PC-3 (cell line): ENCODE measurements around the gene PLOD1. TPM values are rescaled to one million over a fixed set of nuclear protein-coding genes. Genes with fewer than 3 reads are reported as not detected.
"Not testable (repeated sequence)": the region's sequence is repeated elsewhere in the genome, so short reads cannot be mapped to it uniquely, and the experiment has no call there.

Experiments used
- ATAC-seq: fragments of 200-7000 bp; cut with Tn5 transposase; 2 replicates; pipeline ENCODE4 v1.9.1; 2020; ENCODE audit warnings: mild to moderate bottlenecking, moderate library complexity
- BruUV-seq: library from RNA; stranded (reverse); fragments of 400-500 nt; replicated peaks from 2 replicates; lab custom pipeline; 2021; lab: Mats Ljungman, UMichigan
- CTCF ChIA-PET: fragments of 300-600 bp; sonication (Branson Sonifier 250); formaldehyde crosslinking; loops from one replicate; lab custom pipeline; 2022; ENCODE audit warnings: antibody characterized with exemption; lab: Charles Lee
- POLR2A ChIA-PET: fragments of 300-600 bp; sonication (Branson Sonifier 250); formaldehyde crosslinking; loops from one replicate; lab custom pipeline; 2022; ENCODE audit warnings: antibody characterized with exemption; ENCODE audit not compliant: unreplicated experiment; lab: Charles Lee
- DNase-seq: peaks from one replicate; pipeline ENCODE4 v3.0.0-alpha.2; 2015
- H2AFZ ChIP-seq: fragments of 300-600 bp; sonication (generic); 2 replicates; pipeline ENCODE4 v1.6.0; 2016; ENCODE audit warnings: antibody characterized with exemption, low read length
- H3F3A ChIP-seq: fragments of 300-600 bp; sonication (generic); one replicate; pipeline ENCODE4 v1.6.0; 2017; ENCODE audit warnings: antibody characterized with exemption, low read length, control low read depth, mild to moderate bottlenecking; ENCODE audit not compliant: unreplicated experiment
- H3K27ac ChIP-seq: fragments of 300-600 bp; sonication (generic); 2 replicates; pipeline ENCODE4 v1.5.1; 2016; ENCODE audit warnings: mild to moderate bottlenecking, low read length
- H3K27me3 ChIP-seq: fragments of 300-600 bp; sonication (generic); 2 replicates; pipeline ENCODE4 v1.6.1; 2016; ENCODE audit warnings: low read length, mixed read lengths
- H3K36me3 ChIP-seq: fragments of 300-600 bp; sonication (generic); 2 replicates; pipeline ENCODE4 v1.6.1; 2016; ENCODE audit warnings: low read depth, mixed run types, low read length, mixed read lengths
- H3K4me1 ChIP-seq: fragments of 300-600 bp; sonication (generic); 2 replicates; pipeline ENCODE4 v1.5.1; 2016; ENCODE audit warnings: low read length; ENCODE audit not compliant: insufficient read depth
- H3K4me2 ChIP-seq: fragments of 300-600 bp; sonication (generic); 2 replicates; pipeline ENCODE4 v1.6.0; 2016; ENCODE audit warnings: low read length
- H3K4me3 ChIP-seq: fragments of 300-600 bp; sonication (generic); 2 replicates; pipeline ENCODE4 v1.5.1; 2016; ENCODE audit warnings: mild to moderate bottlenecking, low read length, mixed read lengths
- H3K79me2 ChIP-seq: fragments of 300-600 bp; sonication (generic); 2 replicates; pipeline ENCODE4 v1.6.1; 2017; ENCODE audit warnings: low read length, mixed read lengths
- H3K9ac ChIP-seq: fragments of 300-600 bp; sonication (generic); 2 replicates; pipeline ENCODE4 v1.6.0; 2016; ENCODE audit warnings: mild to moderate bottlenecking, low read length
- H3K9me2 ChIP-seq: fragments of 300-600 bp; sonication (generic); replicated peaks from 2 replicates; pipeline ENCODE4 v1.6.1; 2016; ENCODE audit warnings: mixed run types, low read length, mixed read lengths
- H3K9me3 ChIP-seq: fragments of 300-600 bp; sonication (generic); 2 replicates; pipeline ENCODE4 v1.6.1; 2016; ENCODE audit warnings: low read length, mixed read lengths
- H4K20me1 ChIP-seq: fragments of 300-600 bp; sonication (generic); 2 replicates; pipeline ENCODE4 v1.6.1; 2016; ENCODE audit warnings: low read length, mixed read lengths
- CTCF ChIP-seq: fragments of 300-600 bp; sonication (generic); conservative IDR thresholded peaks from 2 replicates; pipeline ENCODE4 v1.5.1; 2017; ENCODE audit warnings: antibody characterized with exemption, low read depth, mild to moderate bottlenecking, low read length
- EZH2 ChIP-seq: fragments of 300-600 bp; sonication (generic); IDR thresholded peaks from one replicate; pipeline ENCODE4 v1.6.1; 2017; ENCODE audit warnings: antibody characterized with exemption, mild to moderate bottlenecking, low read length; ENCODE audit not compliant: unreplicated experiment
- EZH2phosphoT487 ChIP-seq: fragments of 300-600 bp; sonication (generic); IDR thresholded peaks from 2 replicates; pipeline ENCODE4 v1.6.1; 2018; ENCODE audit warnings: mild to moderate bottlenecking, antibody characterized with exemption, low read length, borderline replicate concordance
- intact Hi-C: fragments of 100-400 bp; cut with micrococcal nuclease; formaldehyde crosslinking; loops from 2 replicates; pipeline ENCODE4 v1.9.0; 2023
- total RNA-seq: library from RNA; depleted of rRNA; stranded (reverse); fragments of >200 nt; gene quantifications from 2 replicates; pipeline ENCODE4 v1.2.3, GENCODE V29; 2014

Gene PLOD1
- total RNA-seq, 1 experiment from 2014 or later = 179 TPM

GRCh38 chr1:11903210-11903609 lies 31.3 kb upstream of the PLOD1 start:
- TF ChIP-seq EZH2 (no peak), EZH2phosphoT487 (no peak), CTCF (no peak)
- POLR2A ChIA-PET = no interaction called here
- H3K9me3 ChIP-seq = no peaks in the 10 kb centered on the region

GRCh38 chr1:11904156-11904555 lies 30.4 kb upstream of the PLOD1 start:
- H3K4me1 ChIP-seq, POLR2A ChIA-PET: not testable (repeated sequence)

More at GRCh38 chr1:11903210-11903609, 31.3 kb upstream of the PLOD1 start:
- no peak overlapping the region for H3K9ac ChIP-seq
- 0 out of 2 replicates have a peak, but pooled peaks cover 9% of the 10 kb centered on the region for H3K27me3 ChIP-seq
- no peaks in the 10 kb centered on the region for H3K9me2 ChIP-seq
- no peak overlapping the region for H3K27ac ChIP-seq
- CTCF ChIA-PET = no interaction called here
- BruUV-seq = no TSS peak
- no peak overlapping the region for H3K4me3 ChIP-seq
- peaks cover 7% of the 10 kb centered on the region; the same call in 1 of the 2 replicates for H3K4me1 ChIP-seq
- DNase-seq (no peak), ATAC-seq (no peak)
- no peak overlapping the region for H3K4me2 ChIP-seq
- H3K36me3 ChIP-seq = no peaks in the 10 kb centered on the region
- H2AFZ ChIP-seq = no peak overlapping the region
- H3K79me2 ChIP-seq = no peaks in the 10 kb centered on the region
- intact Hi-C loops = no loop called here
- no peaks in the 10 kb centered on the region for H3F3A ChIP-seq
- H4K20me1 ChIP-seq = no peaks in the 10 kb centered on the region

DNA sequence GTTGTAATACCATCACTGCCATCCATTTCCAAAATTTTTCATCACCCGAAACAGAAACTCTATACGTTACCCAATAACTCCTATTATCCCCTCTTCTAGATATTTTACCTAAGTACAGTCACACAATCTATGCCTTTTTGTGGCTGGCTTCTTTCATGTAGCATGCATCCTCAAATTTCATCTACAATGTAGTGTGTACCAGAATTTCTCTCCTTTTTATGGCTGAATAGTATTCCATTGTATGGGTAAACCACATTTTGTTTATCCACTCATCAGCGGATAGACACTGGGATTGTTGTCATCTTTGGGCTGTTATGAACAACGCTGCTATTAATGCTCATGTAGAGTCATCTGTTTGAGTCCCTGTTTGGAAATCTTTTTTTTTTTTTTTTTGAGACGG lies 29.5 kb upstream of the PLOD1 start:
- Histone ChIP-seq H3K27me3 (no peaks in the 10 kb centered on the region), H3K9me3 (no peaks in the 10 kb centered on the region), H3K4me3 (no peak overlapping the region), H2AFZ (no peak overlapping the region), H3K36me3 (no peaks in the 10 kb centered on the region), H3K9me2 (no peaks in the 10 kb centered on the region), H3K4me2 (no peak overlapping the region), H3K9ac (no peak overlapping the region), H3K79me2 (no peaks in the 10 kb centered on the region), H3K27ac (no peak overlapping the region), H4K20me1 (no peaks in the 10 kb centered on the region), H3K4me1 (peaks cover 8% of the 10 kb centered on the region), H3F3A (no peaks in the 10 kb centered on the region)
- ATAC-seq (no peak), DNase-seq (no peak)
- POLR2A ChIA-PET = no interaction called here
- BruUV-seq = no TSS peak
- intact Hi-C loops = loop anchor here (5.0 kb wide), 1 partner anchor 77 kb away; the partner anchor contains the start of gene MFN2
- CTCF ChIA-PET = no interaction called here
- TF ChIP-seq EZH2phosphoT487 (no peak), CTCF (no peak), EZH2 (no peak)

More at GRCh38 chr1:11904156-11904555, 30.4 kb upstream of the PLOD1 start:
- H3K27me3 ChIP-seq, intact Hi-C loops, CTCF ChIA-PET, ATAC-seq, H3K4me3 ChIP-seq, H3K27ac ChIP-seq, H4K20me1 ChIP-seq, H3F3A ChIP-seq, H3K79me2 ChIP-seq, H3K9me2 ChIP-seq, H3K9ac ChIP-seq, DNase-seq, H3K9me3 ChIP-seq, H3K36me3 ChIP-seq, BruUV-seq, H2AFZ ChIP-seq, H3K4me2 ChIP-seq: not testable (repeated sequence)
